ENCODE measurements around the gene CCN2. TPM values are rescaled to one million over a fixed set of nuclear protein-coding genes. Genes with fewer than 3 reads are reported as not detected.

CCN2 gene
- total RNA-seq, 4 donors from 2014 or later = 5.1 to 33.6 (median 17.6) TPM

DNA sequence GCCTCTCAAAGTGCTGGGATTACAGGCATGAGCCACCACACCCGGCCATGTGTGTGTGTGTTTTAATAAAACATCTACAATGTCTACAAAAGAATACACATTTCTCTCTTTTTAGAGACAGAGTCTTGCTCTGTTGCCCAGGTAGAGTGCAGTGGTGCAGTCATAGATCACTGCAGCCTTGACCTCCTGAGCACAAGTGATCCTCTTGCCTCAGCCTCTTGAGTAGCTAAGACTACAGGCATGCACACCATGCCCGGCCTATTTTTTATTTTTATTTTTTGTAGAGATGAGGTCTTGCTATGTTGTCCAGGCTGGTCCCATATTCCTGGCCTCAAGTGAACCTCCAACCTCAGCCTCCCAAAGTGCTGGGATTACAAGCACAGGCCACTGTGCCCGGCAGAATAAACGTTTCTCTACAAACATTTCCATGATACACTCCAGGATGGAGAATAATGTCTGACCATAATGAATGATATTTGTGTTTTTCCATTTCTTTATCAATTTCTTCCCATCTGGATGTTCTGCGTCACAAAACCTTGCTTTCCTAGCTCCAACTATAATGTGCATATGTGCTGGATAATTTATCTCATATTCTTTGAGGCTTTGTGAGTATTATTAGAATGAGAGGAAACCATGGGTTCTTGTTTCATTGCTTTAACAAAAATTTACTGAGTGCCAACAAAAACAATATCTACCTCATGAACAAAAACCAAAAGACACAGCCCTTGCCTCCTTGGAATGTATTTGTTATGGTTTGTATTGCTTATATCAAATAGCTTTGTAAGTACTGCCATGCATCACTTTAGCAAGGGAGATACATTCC lies 28.6 kb upstream of the CCN2 start:
- Histone ChIP-seq H3K9me3 (no peaks in the 10 kb centered on the region), H3K4me3 (no peak overlapping the region), H3K4me1 (peaks cover 0 to 3% of the 10 kb centered on the region in 2 donors), H3K36me3 (no peaks in the 10 kb centered on the region), H3K27ac (no peak overlapping the region), H3K27me3 (no peaks in the 10 kb centered on the region)
- intact Hi-C loops (cut with DNase I; ENCODE audit: low total_unique reads) (no loop called here), in situ Hi-C loops (cut with MboI; ENCODE audit: low sequenced_read_pairs in 4 of 4) (no loop called here)
- DNase-seq (no peak), ATAC-seq (no peak)
- TF ChIP-seq POLR2A (IDR thresholded peaks at IDR 0.05) = no peak
- TF ChIP-seq, protein P1, sequence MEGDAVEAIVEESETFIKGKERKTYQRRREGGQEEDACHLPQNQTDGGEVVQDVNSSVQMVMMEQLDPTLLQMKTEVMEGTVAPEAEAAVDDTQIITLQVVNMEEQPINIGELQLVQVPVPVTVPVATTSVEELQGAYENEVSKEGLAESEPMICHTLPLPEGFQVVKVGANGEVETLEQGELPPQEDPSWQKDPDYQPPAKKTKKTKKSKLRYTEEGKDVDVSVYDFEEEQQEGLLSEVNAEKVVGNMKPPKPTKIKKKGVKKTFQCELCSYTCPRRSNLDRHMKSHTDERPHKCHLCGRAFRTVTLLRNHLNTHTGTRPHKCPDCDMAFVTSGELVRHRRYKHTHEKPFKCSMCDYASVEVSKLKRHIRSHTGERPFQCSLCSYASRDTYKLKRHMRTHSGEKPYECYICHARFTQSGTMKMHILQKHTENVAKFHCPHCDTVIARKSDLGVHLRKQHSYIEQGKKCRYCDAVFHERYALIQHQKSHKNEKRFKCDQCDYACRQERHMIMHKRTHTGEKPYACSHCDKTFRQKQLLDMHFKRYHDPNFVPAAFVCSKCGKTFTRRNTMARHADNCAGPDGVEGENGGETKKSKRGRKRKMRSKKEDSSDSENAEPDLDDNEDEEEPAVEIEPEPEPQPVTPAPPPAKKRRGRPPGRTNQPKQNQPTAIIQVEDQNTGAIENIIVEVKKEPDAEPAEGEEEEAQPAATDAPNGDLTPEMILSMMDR (IDR thresholded peaks at IDR 0.05 in 4 of 5, conservative IDR thresholded peaks at IDR 0.05 in 1 of 5) = no peak

DNA sequence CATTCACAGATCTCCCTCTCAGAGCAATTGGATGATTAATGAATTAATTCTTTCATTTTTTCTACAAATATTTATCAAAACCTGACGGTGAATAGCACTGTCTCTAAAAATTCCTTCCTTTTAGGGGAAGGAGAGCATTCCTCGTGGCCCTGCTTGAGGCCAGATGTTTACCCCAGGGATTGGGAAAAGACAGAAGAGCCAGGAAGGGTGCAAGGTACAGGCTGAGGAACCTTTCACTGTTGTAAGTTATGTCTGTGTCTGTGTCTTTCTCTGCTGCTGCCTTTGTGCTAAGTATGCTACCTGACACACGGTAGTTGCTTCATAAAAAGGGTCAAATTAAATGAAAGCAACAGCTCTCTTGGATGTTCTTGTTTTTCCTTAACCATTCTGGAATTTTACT lies 27.4 kb upstream of the CCN2 start:
- H3K4me3 ChIP-seq = no peak overlapping the region
- peaks cover 0 to 3% of the 10 kb centered on the region in 2 donors for H3K4me1 ChIP-seq
- intact Hi-C loops (cut with DNase I; ENCODE audit: low total_unique reads) = no loop called here
- H3K36me3 ChIP-seq = no peaks in the 10 kb centered on the region
- no peaks in the 10 kb centered on the region for H3K27me3 ChIP-seq
- no peak overlapping the region for H3K27ac ChIP-seq
- in situ Hi-C loops (cut with MboI; ENCODE audit: low sequenced_read_pairs in 4 of 4) = no loop called here
- DNase-seq = no peak
- H3K9me3 ChIP-seq = no peaks in the 10 kb centered on the region
- TF ChIP-seq, protein P1 (IDR thresholded peaks at IDR 0.05 in 4 of 5, conservative IDR thresholded peaks at IDR 0.05 in 1 of 5) = no peak
- no peak for TF ChIP-seq POLR2A (IDR thresholded peaks at IDR 0.05)
- no peak for ATAC-seq

DNA sequence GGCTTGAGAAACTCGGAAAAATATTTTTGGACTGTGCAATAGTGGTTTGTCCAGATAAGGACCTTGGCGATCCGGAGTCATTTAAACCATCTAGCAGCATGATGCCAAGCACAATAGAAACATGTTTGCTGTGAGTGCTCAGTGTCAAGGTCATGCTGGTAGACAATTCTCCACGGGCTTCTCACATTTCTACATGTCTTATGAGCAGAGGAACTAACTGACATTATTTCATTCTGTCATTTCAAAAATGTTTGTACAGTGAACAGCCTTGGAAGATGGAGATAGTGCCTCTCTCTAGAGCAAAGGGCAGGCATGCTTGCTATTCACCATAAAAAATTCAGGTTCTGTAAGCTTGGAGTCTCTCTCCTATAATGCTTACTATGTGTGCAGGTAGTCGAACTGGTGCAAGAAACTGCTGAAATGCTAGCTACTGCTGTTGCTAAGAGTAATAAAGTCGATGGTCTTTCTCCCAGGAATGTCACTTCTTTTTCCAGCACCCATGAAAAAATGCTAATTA lies 25.4 kb upstream of the CCN2 start:
- TF ChIP-seq POLR2A (IDR thresholded peaks at IDR 0.05) = no peak
- TF ChIP-seq, protein P1 (IDR thresholded peaks at IDR 0.05 in 4 of 5, conservative IDR thresholded peaks at IDR 0.05 in 1 of 5) = no peak
- no peak for ATAC-seq
- Histone ChIP-seq H3K27ac (no peak overlapping the region), H3K4me3 (no peak overlapping the region), H3K4me1 (no peaks in the 10 kb centered on the region), H3K36me3 (no peaks in the 10 kb centered on the region), H3K27me3 (no peaks in the 10 kb centered on the region), H3K9me3 (no peaks in the 10 kb centered on the region)
- intact Hi-C loops (cut with DNase I; ENCODE audit: low total_unique reads) = no loop called here
- in situ Hi-C loops (cut with MboI; ENCODE audit: low sequenced_read_pairs in 4 of 4) = no loop called here
- DNase-seq = no peak

DNA sequence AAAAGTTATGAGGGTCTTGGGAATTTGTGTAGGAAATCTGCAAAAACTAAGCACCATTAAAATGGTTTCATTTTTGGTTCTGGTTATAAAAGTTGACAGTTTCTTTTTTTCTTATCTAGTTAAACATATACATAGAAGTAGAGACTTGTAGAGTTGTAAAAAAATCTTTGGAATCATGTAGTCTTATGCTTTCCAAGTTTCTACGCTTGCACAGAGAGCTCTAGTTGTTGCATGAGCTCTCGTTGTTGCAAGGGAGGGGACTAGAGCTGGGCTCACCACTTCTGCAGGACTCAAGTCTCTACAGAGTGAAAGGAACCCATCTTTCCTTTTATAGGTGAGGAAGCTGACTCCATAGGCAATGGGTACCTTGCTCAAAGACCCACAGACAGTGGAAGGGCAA lies 21.6 kb upstream of the CCN2 start:
- ATAC-seq (no peak), DNase-seq (no peak)
- Histone ChIP-seq H3K27ac (no peak overlapping the region), H3K4me1 (no peaks in the 10 kb centered on the region), H3K9me3 (no peaks in the 10 kb centered on the region), H3K4me3 (no peak overlapping the region), H3K27me3 (no peaks in the 10 kb centered on the region), H3K36me3 (no peaks in the 10 kb centered on the region)
- in situ Hi-C loops (cut with MboI; ENCODE audit: low sequenced_read_pairs in 4 of 4) = no loop called here
- intact Hi-C loops (cut with DNase I; ENCODE audit: low total_unique reads) = no loop called here
- TF ChIP-seq POLR2A (IDR thresholded peaks at IDR 0.05) = no peak
- TF ChIP-seq, protein P1 (IDR thresholded peaks at IDR 0.05 in 4 of 5, conservative IDR thresholded peaks at IDR 0.05 in 1 of 5) = no peak
